ENCODE measurements around the gene CBFA2T2. TPM values are rescaled to one million over a fixed set of nuclear protein-coding genes. Genes with fewer than 3 reads are reported as not detected.

CBFA2T2 gene
- total RNA-seq, 1 experiment from 2014 or later = 16.3 TPM

DNA sequence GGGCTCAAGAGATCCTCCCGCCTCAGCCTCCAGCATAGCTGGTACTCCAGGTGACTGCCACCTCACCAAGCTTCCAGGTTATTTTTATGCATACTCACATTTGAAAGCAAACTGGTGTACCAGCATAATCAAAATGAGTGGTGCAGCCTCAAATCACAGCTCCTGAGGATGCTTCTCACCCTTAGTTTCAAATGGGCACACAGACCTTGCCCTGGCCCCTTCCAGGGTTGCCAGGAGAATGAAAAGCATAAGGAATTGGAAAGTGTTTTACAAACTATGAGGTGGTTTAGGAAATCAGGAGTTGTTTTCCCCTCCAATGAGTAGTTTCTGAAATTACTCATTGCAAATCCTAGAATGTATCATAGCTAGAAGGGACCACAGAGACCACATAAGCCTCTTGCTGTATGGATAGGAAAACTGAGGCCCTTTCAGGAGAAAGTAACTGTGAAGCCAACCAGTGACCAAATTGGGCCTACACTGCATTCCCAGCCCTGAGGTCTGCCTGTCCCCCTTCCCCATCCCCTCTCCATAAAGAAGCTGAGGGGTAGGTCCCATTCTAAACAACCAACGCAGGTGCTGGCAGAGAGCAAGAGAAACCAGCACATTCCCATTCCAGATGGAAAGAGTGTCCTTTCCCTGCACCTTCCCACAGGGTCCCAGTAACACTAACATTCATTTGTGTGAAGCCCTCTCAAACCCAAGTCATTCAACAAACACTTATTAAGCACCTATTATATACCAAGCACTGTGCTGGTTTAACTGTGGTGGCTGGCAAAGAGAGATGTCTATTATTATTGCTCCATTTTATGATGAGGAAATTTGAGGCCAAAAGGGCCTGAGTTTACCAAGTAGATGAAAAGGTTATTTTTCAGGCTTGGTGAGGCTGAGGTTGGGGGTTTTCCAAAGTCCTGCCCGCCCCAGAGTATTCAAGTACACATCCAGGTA is 198.4 kb downstream of the CBFA2T2 start:
- no peaks in the 10 kb centered on the region for H3K27me3 ChIP-seq (ENCODE audit: control insufficient read depth, insufficient read depth, low read length)
- POLR2A ChIA-PET = interaction anchor here (0.7 kb wide), 1 partner anchor 200 kb away, joined by 9 read pairs; no protein-coding TSS in a partner anchor
- ATAC-seq (no peak), DNase-seq (ENCODE audit: low read depth, low spot score) (no peak)
- intact Hi-C loops (cut with micrococcal nuclease; ENCODE audit: unreplicated experiment) = no loop called here
- CTCF ChIA-PET = no interaction called here
- TF ChIP-seq, protein P1, sequence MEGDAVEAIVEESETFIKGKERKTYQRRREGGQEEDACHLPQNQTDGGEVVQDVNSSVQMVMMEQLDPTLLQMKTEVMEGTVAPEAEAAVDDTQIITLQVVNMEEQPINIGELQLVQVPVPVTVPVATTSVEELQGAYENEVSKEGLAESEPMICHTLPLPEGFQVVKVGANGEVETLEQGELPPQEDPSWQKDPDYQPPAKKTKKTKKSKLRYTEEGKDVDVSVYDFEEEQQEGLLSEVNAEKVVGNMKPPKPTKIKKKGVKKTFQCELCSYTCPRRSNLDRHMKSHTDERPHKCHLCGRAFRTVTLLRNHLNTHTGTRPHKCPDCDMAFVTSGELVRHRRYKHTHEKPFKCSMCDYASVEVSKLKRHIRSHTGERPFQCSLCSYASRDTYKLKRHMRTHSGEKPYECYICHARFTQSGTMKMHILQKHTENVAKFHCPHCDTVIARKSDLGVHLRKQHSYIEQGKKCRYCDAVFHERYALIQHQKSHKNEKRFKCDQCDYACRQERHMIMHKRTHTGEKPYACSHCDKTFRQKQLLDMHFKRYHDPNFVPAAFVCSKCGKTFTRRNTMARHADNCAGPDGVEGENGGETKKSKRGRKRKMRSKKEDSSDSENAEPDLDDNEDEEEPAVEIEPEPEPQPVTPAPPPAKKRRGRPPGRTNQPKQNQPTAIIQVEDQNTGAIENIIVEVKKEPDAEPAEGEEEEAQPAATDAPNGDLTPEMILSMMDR (IDR thresholded peaks at IDR 0.05) = no peak
- no peak for TF ChIP-seq TCF7L2 (IDR thresholded peaks at IDR 0.05; ENCODE audit: low read depth, low read length)
- TF ChIP-seq, protein P2, sequence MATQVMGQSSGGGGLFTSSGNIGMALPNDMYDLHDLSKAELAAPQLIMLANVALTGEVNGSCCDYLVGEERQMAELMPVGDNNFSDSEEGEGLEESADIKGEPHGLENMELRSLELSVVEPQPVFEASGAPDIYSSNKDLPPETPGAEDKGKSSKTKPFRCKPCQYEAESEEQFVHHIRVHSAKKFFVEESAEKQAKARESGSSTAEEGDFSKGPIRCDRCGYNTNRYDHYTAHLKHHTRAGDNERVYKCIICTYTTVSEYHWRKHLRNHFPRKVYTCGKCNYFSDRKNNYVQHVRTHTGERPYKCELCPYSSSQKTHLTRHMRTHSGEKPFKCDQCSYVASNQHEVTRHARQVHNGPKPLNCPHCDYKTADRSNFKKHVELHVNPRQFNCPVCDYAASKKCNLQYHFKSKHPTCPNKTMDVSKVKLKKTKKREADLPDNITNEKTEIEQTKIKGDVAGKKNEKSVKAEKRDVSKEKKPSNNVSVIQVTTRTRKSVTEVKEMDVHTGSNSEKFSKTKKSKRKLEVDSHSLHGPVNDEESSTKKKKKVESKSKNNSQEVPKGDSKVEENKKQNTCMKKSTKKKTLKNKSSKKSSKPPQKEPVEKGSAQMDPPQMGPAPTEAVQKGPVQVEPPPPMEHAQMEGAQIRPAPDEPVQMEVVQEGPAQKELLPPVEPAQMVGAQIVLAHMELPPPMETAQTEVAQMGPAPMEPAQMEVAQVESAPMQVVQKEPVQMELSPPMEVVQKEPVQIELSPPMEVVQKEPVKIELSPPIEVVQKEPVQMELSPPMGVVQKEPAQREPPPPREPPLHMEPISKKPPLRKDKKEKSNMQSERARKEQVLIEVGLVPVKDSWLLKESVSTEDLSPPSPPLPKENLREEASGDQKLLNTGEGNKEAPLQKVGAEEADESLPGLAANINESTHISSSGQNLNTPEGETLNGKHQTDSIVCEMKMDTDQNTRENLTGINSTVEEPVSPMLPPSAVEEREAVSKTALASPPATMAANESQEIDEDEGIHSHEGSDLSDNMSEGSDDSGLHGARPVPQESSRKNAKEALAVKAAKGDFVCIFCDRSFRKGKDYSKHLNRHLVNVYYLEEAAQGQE (IDR thresholded peaks at IDR 0.05; ENCODE audit: insufficient read depth in 1 of 2, low read depth in 2 of 2, low read length in 1 of 2) = no peak
- no peak for TF ChIP-seq SIN3A (IDR thresholded peaks at IDR 0.05; ENCODE audit: borderline replicate concordance, insufficient read depth, low read depth, low read length)
- no peak for TF ChIP-seq POLR2AphosphoS5 (IDR thresholded peaks at IDR 0.05; ENCODE audit: low read depth, low read length)
- H3K36me3 ChIP-seq (ENCODE audit: control insufficient read depth, insufficient read depth, low read length) = no peaks in the 10 kb centered on the region
- no peaks in the 10 kb centered on the region for H3K9me3 ChIP-seq (ENCODE audit: control insufficient read depth, insufficient read depth, low read depth, low read length)
- H3K4me3 ChIP-seq (ENCODE audit: low read depth in 2 of 2, low read length in 2 of 2) = no peak overlapping the region
- in situ Hi-C loops (cut with HindIII; ENCODE audit: low pct_unique_long_range_greater_than_20kb, low sequenced_read_pairs) = no loop called here
- peaks cover 6% of the 10 kb centered on the region for H3K4me1 ChIP-seq (ENCODE audit: control insufficient read depth, insufficient read depth, low read length)
- H3K27ac ChIP-seq (ENCODE audit: low read length) = no peak overlapping the region
- BruUV-seq (replicated peaks) = no TSS peak

DNA sequence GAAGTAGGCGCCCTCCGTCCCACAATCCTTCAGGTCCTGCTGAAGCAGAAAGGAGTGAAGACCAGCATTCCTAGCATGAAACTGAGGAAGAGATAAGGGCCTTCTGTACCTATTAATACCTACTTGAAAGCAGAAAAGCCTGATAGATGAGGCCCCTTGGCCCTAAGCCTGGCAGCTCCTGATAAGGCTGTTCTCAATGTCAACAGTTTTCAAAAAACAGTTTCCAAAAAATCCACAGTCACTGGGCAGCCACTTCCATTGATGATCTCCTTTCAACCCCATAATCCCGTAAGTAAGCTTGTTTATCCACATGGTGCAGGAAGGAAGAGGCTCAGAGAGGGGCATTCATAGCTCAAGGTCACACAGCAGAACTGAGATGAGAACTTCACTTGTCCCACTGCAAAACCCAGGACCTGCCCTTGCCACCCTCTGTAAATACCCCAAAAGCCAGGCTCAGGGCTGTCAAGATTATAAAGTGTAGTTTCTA is 199.1 kb downstream of the CBFA2T2 start:
- DNase-seq (ENCODE audit: low read depth, low spot score) = no peak
- no peaks in the 10 kb centered on the region for H3K36me3 ChIP-seq (ENCODE audit: control insufficient read depth, insufficient read depth, low read length)
- no TSS peak for BruUV-seq (replicated peaks)
- H3K4me1 ChIP-seq (ENCODE audit: control insufficient read depth, insufficient read depth, low read length) = peaks cover 6% of the 10 kb centered on the region
- intact Hi-C loops (cut with micrococcal nuclease; ENCODE audit: unreplicated experiment) (no loop called here), in situ Hi-C loops (cut with HindIII; ENCODE audit: low pct_unique_long_range_greater_than_20kb, low sequenced_read_pairs) (no loop called here)
- no peak overlapping the region for H3K4me3 ChIP-seq (ENCODE audit: low read depth in 2 of 2, low read length in 2 of 2)
- no peak for ATAC-seq
- POLR2A ChIA-PET = no interaction called here
- TF ChIP-seq POLR2AphosphoS5 (IDR thresholded peaks at IDR 0.05; ENCODE audit: low read depth, low read length) = no peak
- no peak for TF ChIP-seq SIN3A (IDR thresholded peaks at IDR 0.05; ENCODE audit: borderline replicate concordance, insufficient read depth, low read depth, low read length)
- no peak for TF ChIP-seq TCF7L2 (IDR thresholded peaks at IDR 0.05; ENCODE audit: low read depth, low read length)
- TF ChIP-seq, protein P1 (IDR thresholded peaks at IDR 0.05) = no peak
- TF ChIP-seq, protein P2 (IDR thresholded peaks at IDR 0.05; ENCODE audit: insufficient read depth in 1 of 2, low read depth in 2 of 2, low read length in 1 of 2) = no peak
- H3K27me3 ChIP-seq (ENCODE audit: control insufficient read depth, insufficient read depth, low read length) = no peaks in the 10 kb centered on the region
- no peaks in the 10 kb centered on the region for H3K9me3 ChIP-seq (ENCODE audit: control insufficient read depth, insufficient read depth, low read depth, low read length)
- H3K27ac ChIP-seq (ENCODE audit: low read length) = no peak overlapping the region
- CTCF ChIA-PET = no interaction called here

All from Panc1 (cell line).